HG02943 (cell line): Measurements from ENCODE around the gene FYN.

ENCODE experiments used
- ATAC-seq: cut with Tn5 transposase; IDR thresholded peaks from one replicate; pipeline ENCODE4 v1.9.1; 2021; ENCODE audit warnings: mild to moderate bottlenecking, low read depth, moderate library complexity; ENCODE audit not compliant: unreplicated experiment

FYN gene

DNA sequence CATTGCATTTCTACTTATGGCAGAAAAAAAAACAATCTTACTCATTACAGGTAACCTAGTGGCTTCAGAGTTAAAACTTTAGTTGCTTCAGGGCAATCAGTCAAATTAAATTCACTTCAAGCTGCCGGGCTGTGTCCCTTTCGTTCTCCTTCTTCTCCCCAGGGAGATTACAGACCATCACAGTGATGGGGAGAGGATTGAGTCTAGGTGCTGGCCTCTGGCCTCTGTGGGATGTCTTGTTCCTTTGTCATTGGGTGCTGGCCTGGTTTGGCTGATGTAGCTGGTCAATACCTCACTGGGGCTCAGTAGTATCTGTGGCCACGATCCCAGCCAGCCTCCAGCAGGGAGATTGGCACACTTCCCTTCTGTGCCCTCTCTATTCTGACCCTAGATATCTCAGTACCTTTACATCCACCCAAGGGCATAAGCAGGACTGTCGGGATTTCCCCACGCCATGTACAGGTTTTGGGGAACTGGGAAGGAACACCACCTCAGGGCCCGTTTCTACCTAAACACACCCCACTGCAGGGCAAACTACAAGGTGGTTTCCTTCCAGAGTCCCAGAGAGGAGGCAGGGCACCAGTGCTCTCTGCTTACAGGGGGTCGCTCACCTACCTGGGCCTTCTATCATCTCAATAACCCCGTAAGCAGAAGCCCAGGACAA lies 15.4 kb downstream of the FYN start:
- ATAC-seq: no peak

DNA sequence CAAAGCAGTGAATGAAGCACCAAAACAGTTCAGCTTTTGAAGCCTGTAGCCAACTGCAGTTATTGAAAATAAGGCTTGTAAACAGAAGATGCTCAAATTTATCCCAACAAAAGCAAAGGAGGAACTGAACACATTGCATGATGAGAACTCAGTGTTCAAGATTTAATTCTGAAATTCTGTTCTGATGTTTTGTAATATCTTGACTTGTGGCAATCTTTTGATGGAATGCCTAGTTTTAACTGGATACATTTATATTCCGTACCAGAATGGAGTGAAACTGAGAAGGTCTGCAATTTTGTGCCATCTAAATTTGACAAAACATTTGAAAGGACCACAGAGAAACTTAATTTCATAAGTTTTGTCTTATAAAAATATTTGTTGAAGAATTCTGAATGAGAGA lies 17.5 kb downstream of the FYN start:
- ATAC-seq: no peak

DNA sequence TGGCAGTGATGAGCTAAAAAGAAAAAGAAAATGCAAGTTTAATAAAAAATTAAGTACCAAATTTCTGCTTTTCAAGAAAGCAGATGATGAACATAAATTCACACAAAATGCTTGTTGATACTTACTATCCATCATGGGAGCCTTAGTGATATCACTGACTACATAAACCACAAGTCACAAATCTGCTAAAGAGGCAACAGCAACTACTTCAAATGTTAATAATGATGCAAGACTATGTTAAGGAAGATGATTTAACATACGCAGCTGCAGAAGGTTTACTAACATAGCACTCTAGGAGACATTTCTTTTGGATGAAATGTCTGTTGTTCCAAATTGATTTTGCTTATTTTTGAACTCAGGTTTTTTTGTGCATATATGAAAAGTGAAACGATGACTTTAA lies 18.6 kb downstream of the FYN start:
- no peak for ATAC-seq

DNA sequence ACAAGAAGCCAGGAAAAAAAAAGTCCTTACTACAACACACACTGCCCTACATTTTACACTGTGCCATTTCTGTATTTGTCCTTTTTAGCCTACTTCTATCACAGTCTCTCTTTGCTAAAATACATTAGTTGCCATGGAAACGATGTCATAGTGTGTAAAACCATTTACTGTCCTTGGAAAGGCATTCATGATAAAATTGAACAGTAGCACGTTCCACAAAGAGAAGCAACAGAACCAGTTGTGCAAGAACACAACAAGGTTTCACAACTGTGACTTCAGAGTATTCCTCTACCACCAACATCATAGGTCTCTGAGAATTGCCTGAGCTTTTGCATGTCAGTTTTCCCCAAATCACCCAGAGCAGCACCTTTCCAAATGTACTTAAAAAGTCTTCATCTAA lies 20.5 kb downstream of the FYN start:
- ATAC-seq: no peak

DNA sequence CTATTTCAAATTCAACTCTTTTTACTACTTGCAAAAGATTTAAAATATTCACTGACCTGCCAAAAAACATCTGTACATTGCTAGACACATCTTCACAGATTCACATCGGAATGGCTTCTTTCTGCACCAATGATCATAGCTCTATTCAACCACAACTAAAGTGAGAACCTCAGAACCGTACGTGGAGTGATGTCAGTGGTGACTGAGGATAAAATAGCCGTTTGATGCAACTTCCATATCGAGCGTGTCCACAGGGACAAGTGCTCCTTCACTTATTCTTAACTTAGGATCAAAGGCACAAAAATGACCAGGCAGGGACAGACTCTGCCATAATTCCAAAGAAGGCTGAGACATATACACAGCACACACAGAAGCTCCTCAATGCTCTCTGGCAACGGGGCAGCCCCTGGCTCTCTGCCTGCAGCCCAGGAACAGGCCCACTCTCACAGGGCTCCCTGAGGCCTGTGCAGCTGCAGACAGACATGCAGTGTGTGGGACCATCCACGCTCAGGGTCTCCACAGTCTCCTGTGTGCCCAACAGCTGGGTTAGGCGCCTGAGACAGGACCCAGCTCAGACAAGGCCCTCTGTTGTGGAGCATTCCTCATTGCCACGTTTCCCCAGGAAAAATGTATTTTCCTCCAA lies 22.8 kb downstream of the FYN start:
- no peak for ATAC-seq

DNA sequence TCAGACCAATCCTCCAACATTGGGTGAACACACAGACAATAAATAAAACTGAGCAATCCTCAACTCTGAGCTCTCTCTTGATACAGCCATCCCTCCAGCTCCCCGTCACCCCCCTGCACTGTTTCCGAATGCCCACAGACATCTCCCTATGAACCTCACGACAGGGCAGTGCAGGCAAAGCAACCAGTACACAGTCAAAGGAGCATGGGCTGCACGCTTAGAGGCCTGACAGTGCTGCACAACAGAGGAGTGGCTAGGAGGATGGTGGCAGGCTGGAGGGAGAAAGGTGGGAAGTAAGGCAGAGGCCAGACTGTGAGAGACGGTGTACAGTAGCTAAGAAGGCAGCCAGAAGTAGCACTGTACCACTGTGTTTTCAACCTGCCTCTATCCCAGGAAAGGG lies 24.0 kb downstream of the FYN start:
- ATAC-seq: no peak

DNA sequence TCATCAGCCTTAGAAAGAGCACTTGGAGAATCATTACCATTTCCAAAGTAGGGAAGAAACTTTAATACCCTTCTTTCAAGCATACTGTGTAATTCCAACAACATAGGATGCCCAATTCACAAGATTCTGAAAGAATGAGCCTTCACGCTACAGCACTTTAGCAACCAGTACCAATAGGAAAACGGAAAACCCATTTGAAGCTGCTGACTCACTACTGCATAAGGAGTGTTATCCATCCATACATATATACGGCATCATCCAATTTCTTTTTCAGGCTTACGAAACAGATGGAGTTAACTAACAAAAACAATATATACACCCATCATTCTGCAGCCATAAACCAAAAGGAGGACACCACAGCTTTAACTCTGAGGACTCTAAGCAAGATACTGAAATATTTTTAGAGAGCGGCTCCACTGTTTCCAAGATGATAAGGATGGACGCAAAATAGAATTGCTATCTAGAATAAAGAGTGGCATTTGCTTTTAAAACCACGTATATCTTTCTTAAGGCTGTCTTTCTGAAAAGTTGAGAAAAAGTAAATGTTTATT lies 24.9 kb downstream of the FYN start:
- no peak for ATAC-seq

DNA sequence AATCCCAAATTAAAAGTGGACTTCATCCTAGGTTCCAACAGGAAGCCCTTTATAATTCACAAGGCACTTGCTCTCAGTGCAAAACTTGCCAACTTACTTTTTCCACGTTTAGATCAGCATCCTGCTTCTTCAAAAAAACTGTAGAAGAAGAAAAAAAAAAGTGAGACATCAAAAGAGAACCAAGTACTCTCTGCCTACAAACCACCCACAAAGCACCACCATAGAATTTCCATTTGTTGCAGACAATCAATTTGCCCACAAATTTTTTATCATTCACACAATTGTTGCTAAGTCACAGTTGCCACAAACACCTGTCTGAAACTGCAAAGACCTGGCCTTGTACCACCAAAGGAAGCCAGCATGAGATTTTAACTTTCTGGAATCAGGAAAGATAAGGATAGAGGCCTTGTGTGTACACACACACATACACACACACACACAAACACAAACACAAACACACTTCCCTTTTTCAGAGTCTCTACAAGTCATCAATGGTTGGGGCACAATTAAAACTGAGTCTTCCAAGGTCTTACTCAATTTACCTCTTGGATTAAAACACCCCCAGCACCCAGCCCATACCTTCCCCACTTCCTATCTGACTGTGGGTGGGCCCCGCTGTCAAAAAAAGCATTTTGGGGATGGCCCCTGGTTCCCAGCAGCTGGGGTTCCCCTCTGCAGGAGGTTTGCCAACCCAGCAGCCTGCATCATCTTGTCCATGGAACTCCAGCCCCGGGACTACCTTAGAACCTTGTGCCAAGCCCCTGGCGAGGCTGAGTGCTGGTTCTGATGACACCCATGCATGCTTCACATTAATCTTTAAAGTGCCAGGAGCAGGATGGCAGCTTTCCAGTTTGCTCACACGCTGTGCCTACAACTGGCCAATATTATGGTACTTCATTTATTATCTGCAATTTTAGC lies 26.5 kb downstream of the FYN start:
- no peak for ATAC-seq

DNA sequence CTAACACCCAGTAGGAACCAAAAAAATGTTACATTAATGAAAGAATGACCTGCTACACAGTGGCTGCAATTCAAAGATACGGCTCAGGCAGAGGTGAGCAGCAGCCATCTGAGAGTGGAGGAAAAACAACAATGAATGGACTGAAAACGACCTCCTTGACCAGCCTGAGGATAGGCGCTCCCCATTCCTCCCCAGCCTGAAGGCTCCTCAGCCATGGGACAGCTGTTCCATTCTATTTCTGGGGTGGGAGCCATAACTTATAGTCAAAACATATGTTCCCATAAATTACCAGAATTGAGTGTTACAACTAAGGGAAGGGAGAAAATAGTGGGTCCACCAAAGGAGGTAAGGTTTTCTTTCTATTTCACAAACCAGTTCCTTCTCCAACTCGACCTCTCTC lies 27.2 kb downstream of the FYN start:
- no peak for ATAC-seq

DNA sequence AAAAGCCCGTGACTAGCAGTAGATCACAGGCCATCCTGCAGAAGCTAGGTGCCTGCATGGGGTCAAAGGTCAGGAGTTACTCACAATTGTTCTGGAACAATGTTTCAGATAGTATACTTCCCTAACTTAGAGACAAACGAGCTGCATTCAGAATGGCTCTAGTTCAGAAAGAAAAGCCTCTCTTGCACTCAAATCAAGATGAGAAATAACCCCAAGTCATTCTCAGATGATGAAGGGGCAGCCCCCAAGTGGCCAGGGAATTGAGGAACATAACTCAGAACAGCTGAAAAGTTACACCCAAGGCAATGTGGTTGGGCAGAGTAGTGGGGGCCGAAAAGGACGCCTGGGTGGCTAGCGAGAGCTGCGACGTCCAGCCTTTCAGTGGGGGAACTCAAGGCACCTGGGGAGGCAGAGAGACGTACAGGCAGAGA lies 27.8 kb downstream of the FYN start:
- ATAC-seq: peak; percentile 46

DNA sequence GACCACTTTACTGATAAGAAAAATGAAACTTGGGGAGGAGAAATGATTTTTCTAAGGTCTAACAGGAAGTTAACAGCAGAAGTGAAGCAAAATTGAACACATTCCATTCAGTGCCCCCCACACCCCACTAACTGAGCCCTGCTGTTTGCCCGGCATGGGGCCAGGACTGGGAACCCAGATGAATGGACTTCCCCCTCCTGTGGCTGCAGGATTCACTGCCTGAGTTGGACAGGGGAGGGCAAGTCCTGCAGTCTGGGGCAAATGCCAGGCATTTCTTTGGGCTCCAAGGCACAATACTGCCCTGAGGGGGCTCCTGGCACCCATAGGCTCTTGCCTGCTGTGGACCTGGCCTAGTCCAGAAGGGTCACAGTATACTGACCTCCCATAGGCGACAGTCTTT lies 28.3 kb downstream of the FYN start:
- ATAC-seq: peak; percentile 29

DNA sequence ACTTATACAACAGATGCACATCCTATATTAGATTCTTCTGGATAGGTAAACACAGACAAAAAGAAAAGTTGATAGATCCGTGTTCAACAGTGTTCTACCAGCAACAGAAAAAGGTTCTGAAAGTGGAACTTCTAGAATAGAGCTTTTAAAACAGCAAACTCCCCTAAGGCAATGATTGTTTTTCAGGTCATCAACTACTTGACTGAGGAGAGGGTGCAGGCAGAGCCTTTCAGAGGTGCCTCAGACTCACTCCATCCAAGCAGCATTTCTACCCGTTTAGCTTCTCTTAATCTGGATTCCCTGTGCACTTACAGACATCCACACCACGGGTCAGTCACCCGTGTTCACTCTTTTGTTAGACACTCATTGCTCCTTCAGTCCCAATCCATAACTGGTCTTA lies 28.9 kb downstream of the FYN start:
- ATAC-seq: peak; percentile 44

DNA sequence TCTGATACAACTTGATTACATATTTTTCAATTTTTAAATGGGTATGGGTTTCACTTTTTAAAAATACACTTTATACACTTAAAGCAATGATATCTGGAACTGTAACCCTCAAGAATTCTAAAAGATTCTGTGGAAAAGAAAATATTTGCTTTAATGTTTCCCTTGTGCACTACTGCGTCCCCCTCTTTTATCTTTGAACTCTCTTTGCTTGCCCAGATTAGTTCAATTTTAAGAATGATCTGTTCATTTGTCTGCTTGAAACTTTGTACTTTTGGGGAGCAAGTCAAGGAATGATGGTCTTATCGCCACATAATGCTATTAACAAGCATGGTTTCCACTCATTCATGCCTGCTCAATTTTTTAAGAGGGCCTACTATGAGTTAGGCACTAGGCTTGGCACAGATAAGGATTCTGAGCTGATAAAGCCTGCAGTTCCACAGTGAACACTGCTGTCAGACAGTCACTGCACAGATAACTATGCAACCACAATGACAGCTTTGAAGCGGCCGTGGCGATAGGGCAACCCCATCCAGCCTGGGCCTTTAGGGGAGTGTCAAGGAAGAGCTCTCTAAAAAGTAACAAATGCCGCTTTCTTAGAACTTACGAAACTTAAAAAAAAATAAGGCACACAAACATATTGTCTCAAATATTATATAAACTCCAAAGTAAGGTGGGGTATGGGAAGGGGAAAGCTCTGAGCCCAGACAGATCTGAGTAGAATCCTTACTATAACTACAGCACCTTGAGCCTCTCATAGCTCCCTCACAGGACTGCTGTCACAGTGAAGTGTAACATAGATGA lies 29.7 kb downstream of the FYN start:
- ATAC-seq: no peak

DNA sequence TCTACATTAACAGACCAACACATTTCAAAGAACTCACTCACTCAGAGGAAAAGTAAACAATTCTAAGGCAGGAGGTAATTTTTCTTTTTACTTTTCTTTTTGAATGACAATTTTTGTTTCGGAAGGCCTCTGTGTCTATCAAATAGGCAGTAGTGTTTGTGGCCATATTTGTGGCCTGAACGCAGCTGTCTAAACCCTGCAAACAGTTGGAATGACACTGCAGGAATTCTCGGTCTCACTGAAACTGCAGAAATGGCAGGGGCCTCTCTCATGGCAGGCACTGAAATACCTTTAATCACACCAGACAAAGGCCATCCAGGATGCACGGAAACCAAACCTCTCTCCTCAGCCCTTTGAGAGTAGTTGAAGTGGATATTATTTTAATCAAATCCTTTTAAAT lies 30.4 kb downstream of the FYN start:
- no peak for ATAC-seq

DNA sequence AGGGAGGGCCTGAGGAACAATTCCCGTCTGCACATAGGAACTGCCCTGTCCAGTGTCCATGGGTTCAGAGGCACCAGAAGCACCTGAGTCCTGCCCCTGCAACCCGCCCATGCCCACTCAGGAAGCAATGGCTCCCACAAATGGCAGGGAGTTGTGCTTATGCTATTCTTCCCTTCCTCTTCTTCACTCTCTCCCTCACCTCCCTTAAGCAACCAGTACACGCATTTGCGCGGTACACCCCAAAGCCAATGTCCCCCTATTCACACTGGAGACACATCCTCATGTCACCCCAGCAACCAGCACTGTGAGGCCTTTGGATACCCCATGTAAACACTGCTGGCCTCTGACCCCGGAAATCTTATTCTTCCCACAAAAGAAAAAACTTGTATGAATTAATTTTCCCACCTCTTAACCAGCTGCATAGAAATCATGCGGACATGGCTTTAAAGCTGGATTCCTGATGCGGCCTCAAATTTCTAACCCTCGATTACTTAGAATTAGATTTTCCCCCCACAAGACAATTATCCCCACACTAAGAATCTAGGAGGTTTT lies 30.9 kb downstream of the FYN start:
- no peak for ATAC-seq

DNA sequence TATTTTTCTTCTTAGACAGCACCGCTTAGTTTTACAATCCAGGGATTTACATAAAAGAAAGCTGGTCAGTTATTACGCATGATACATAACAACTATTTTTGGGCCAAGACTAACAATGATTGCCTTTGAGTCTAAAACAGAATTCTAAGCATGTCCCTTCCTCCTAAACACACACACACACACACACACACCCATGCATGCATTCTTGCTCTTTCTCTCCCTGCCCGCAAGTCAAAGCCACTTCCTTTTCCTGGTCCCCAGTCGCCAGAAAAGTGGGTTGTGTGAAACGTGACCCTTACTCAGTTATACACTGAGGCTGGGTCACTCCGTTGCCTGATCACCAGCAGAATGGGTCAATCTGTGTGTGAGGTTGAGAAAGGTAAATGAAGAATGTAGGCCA lies 31.4 kb downstream of the FYN start:
- no peak for ATAC-seq

DNA sequence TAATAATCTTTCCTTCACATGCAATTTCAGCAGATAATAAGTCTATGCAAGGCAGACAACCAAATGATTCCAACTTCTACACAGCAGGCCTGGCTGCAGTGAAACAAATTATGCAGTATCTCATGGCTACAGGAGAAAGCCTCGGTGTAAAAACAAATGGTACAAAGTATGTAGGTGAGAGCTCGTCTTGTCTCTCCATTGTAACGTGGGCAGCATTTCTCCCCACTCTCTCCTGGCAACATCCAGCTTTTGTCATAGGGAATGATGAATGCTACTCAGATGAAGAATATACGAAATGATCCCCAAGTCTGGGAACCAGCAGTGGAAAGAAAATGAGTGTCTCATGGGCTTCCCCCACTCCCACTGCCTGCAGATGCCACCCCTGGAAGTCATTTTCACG lies 32.4 kb downstream of the FYN start:
- no peak for ATAC-seq

DNA sequence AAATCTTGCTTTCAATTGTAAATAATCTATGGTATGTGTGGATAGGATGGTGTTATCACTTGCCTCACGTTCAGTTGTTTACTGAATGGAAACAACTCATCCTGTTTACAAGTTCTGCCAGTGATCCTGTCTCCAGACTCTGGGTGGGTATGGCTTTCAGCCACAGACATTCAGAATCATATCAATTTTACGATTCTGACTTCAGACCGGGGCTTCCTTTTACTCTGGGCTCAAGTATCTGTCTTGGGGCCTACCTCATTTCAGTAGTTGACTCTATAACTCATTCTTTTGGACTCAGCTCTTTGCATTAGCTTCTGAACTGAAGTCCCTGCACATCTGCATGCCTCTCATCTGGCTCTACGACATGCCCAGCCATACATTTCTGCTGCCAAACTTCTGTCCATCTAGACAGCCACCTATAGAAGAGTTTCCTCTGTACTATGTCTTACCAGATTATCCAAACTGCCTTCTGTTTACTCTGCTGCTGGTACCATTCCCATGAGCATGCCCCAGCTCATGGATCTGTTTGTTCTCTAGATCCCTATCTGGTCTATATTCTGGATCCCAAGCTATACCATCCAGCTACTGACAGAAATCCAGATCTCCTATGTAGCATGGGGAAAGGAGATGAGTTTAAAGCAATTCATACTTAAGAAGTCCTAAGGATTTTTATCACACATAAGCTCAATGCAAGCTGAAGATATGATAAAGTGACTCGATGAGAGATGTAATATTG lies 34.3 kb downstream of the FYN start:
- no peak for ATAC-seq
